Measurements from ENCODE around the gene ERP27.

ERP27 gene

GRCh38 chr12:14900521-14901227 lies 37.7 kb downstream of the ERP27 start:
- Histone ChIP-seq H3K27me3 (replicated peaks; ENCODE audit: insufficient read depth, low read length) (no peaks in the 10 kb centered on the region), H4K20me1 (ENCODE audit: insufficient read depth, low read length) (no peaks in the 10 kb centered on the region), H3K36me3 (replicated peaks; ENCODE audit: insufficient read depth, low read length) (no peaks in the 10 kb centered on the region), H3K9ac (ENCODE audit: low read length) (no peak overlapping the region), H3K27ac (ENCODE audit: low read length) (no peak overlapping the region), H3K79me2 (ENCODE audit: low read length) (no peaks in the 10 kb centered on the region), H2AFZ (ENCODE audit: low read length) (no peak overlapping the region), H3K4me2 (ENCODE audit: low read depth, low read length) (no peak overlapping the region), H3K4me3 (ENCODE audit: low read length) (no peak overlapping the region), H3K9me3 (replicated peaks; ENCODE audit: insufficient read depth, low read length) (no peaks in the 10 kb centered on the region), H3K9me2 (replicated peaks; ENCODE audit: insufficient read depth, low read length) (no peaks in the 10 kb centered on the region), H3K4me1 (ENCODE audit: low read length) (0 out of 2 replicates have a peak, but pooled peaks cover 9% of the 10 kb centered on the region), H3F3A (ENCODE audit: insufficient read depth, low read length) (no peaks in the 10 kb centered on the region)
- no peak for TF ChIP-seq CTCF (IDR thresholded peaks at IDR 0.05; ENCODE audit: low read length)
- TF ChIP-seq EZH2 (optimal IDR thresholded peaks at IDR 0.05; ENCODE audit: low read depth, low read length): no peak
- TF ChIP-seq EZH2phosphoT487 (IDR thresholded peaks at IDR 0.05; ENCODE audit: low read length): no peak
- DNase-seq: no peak

- no peaks in the 10 kb centered on the region for H3K27me3 ChIP-seq (replicated peaks; ENCODE audit: insufficient read depth, low read length)
- H3K9ac ChIP-seq (ENCODE audit: low read length): no peak overlapping the region
- no peak for DNase-seq
- no peaks in the 10 kb centered on the region for H3K9me2 ChIP-seq (replicated peaks; ENCODE audit: insufficient read depth, low read length)
- no peak overlapping the region for H3K27ac ChIP-seq (ENCODE audit: low read length)
- no peaks in the 10 kb centered on the region for H3K4me1 ChIP-seq (ENCODE audit: low read length)
- H3K79me2 ChIP-seq (ENCODE audit: low read length): no peaks in the 10 kb centered on the region
- H3K36me3 ChIP-seq (replicated peaks; ENCODE audit: insufficient read depth, low read length): no peaks in the 10 kb centered on the region
- no peak overlapping the region for H3K4me2 ChIP-seq (ENCODE audit: low read depth, low read length)
- no peaks in the 10 kb centered on the region for H3F3A ChIP-seq (ENCODE audit: insufficient read depth, low read length)
- no peak for TF ChIP-seq EZH2 (optimal IDR thresholded peaks at IDR 0.05; ENCODE audit: low read depth, low read length)
- no peak for TF ChIP-seq EZH2phosphoT487 (IDR thresholded peaks at IDR 0.05; ENCODE audit: low read length)
- TF ChIP-seq CTCF (IDR thresholded peaks at IDR 0.05; ENCODE audit: low read length): no peak
- H2AFZ ChIP-seq (ENCODE audit: low read length): no peak overlapping the region
- no peaks in the 10 kb centered on the region for H3K9me3 ChIP-seq (replicated peaks; ENCODE audit: insufficient read depth, low read length)
- no peak overlapping the region for H3K4me3 ChIP-seq (ENCODE audit: low read length)
- no peaks in the 10 kb centered on the region for H4K20me1 ChIP-seq (ENCODE audit: insufficient read depth, low read length)
Measured at GRCh38 chr12:14896521-14897169, 41.7 kb downstream of the ERP27 start.

- Histone ChIP-seq H2AFZ (ENCODE audit: low read length) (no peak overlapping the region), H3K9me3 (replicated peaks; ENCODE audit: insufficient read depth, low read length) (no peaks in the 10 kb centered on the region), H4K20me1 (ENCODE audit: insufficient read depth, low read length) (no peaks in the 10 kb centered on the region), H3K4me1 (ENCODE audit: low read length) (no peaks in the 10 kb centered on the region), H3K36me3 (replicated peaks; ENCODE audit: insufficient read depth, low read length) (no peaks in the 10 kb centered on the region), H3K79me2 (ENCODE audit: low read length) (no peaks in the 10 kb centered on the region), H3K9ac (ENCODE audit: low read length) (no peak overlapping the region), H3K27me3 (replicated peaks; ENCODE audit: insufficient read depth, low read length) (no peaks in the 10 kb centered on the region), H3K9me2 (replicated peaks; ENCODE audit: insufficient read depth, low read length) (no peaks in the 10 kb centered on the region), H3K4me2 (ENCODE audit: low read depth, low read length) (no peak overlapping the region), H3K4me3 (ENCODE audit: low read length) (no peak overlapping the region), H3K27ac (ENCODE audit: low read length) (no peak overlapping the region), H3F3A (ENCODE audit: insufficient read depth, low read length) (no peaks in the 10 kb centered on the region)
- DNase-seq: no peak
- TF ChIP-seq CTCF (IDR thresholded peaks at IDR 0.05; ENCODE audit: low read length) (no peak), EZH2phosphoT487 (IDR thresholded peaks at IDR 0.05; ENCODE audit: low read length) (no peak), EZH2 (optimal IDR thresholded peaks at IDR 0.05; ENCODE audit: low read depth, low read length) (no peak)
Measured at GRCh38 chr12:14893506-14894250, 44.7 kb downstream of the ERP27 start.

Data from MM.1S (cell line).